Measurements from ENCODE around the gene ALDH4A1.

DNA sequence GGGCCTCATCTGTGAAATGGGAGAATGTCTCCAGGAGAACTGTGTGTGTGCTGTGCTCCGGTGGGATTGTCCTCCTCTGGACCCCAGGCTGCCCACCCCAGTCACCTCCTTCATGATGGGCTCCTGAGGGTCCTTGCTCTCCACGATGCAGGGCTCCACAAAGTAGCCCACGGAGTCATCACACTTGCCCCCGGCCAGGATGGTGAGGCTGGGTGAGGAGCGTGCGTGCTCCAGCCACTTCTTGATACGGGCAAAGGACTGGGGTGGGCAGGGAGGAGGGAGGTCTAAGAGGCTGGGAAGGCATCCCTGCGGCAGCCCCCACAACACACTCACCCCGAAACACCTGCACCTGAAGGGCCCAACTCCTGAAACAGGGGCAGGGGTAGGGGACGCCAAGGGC is 26.1 kb downstream of the ALDH4A1 start:
- TF ChIP-seq, protein P1, sequence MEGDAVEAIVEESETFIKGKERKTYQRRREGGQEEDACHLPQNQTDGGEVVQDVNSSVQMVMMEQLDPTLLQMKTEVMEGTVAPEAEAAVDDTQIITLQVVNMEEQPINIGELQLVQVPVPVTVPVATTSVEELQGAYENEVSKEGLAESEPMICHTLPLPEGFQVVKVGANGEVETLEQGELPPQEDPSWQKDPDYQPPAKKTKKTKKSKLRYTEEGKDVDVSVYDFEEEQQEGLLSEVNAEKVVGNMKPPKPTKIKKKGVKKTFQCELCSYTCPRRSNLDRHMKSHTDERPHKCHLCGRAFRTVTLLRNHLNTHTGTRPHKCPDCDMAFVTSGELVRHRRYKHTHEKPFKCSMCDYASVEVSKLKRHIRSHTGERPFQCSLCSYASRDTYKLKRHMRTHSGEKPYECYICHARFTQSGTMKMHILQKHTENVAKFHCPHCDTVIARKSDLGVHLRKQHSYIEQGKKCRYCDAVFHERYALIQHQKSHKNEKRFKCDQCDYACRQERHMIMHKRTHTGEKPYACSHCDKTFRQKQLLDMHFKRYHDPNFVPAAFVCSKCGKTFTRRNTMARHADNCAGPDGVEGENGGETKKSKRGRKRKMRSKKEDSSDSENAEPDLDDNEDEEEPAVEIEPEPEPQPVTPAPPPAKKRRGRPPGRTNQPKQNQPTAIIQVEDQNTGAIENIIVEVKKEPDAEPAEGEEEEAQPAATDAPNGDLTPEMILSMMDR (IDR thresholded peaks at IDR 0.05; ENCODE audit: insufficient read depth, low read depth, low read length) = no peak
- no peak for TF ChIP-seq EZH2 (IDR thresholded peaks at IDR 0.05; ENCODE audit: insufficient read depth, low read length)

Measured in astrocyte (in vitro differentiated cells and primary cell).